ENCODE data around the gene YBEY. TPM values are rescaled to one million over a fixed set of nuclear protein-coding genes. Genes with fewer than 3 reads are reported as not detected.

Gene YBEY
- total and polyA plus RNA-seq, 2 of the 8 experiments (the other 6 are each of a cell fraction or from before 2014, with no cell fraction given) = 26.9 to 31.9 TPM

DNA sequence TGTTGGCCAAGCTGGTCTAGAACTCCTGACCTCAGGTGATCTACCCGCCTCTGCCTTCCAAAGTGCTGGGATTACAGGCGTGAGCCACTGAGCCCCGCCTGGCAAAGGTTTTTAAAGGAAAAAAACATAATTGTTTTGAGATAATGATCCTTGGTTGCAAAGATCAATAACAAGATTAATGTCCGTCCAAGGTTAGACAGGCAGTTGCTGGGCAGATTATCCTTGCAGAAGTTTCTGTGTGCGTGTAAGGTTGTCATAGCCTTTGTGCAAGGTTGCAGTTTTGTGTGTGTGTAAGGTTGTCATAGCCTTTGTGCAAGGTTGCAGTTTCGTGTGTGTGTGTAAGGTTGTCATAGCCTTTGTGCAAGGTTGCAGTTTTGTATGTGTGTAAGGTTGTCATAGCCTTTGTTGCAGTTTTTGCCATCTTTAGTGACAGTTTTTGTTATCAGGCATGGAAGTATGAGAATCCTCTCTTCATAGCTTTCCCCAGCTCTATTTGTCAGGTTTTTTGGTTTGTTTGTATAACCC, 3.6 kb downstream of the YBEY start:
- peaks cover 4% of the 10 kb centered on the region for H3K23me2 ChIP-seq (ENCODE audit: low read depth, low read length)
- WGBS, 2 experiments (ENCODE audit: extremely low coverage in 1 of 2, insufficient coverage in 1 of 2, insufficient read length in 1 of 2, insufficient replicate concordance in 2 of 2, low coverage in 1 of 2, low lambda C conversion rate in 2 of 2, missing lambda C conversion rate in 1 of 2) = 71% methylated on average over 6 of the region's 6 CpGs; no CpG with 5 or more reads in 1 of the 2 experiments
- TF ChIP-seq FOSL1 (IDR thresholded peaks at IDR 0.05; ENCODE audit: insufficient read depth, low read depth, low read length) (no peak), SUZ12 (IDR thresholded peaks at IDR 0.05; ENCODE audit: low read length) (no peak), KDM4A (IDR thresholded peaks at IDR 0.05; ENCODE audit: low read depth, low read length, severe bottlenecking) (no peak), POLR2A (IDR thresholded peaks at IDR 0.05; ENCODE audit: control extremely low read depth in 1 of 2, low read depth in 2 of 2, low read length in 2 of 2) (no peak), SP2 (IDR thresholded peaks at IDR 0.05; ENCODE audit: low read length) (no peak), PHF8 (conservative IDR thresholded peaks at IDR 0.05; ENCODE audit: low read depth, low read length) (no peak), NRF1 (IDR thresholded peaks at IDR 0.05; ENCODE audit: low read depth, low read length) (no peak), HDAC6 (IDR thresholded peaks at IDR 0.05; ENCODE audit: low read depth, low read length) (no peak), TAF7 (optimal IDR thresholded peaks at IDR 0.05; ENCODE audit: borderline replicate concordance, low read depth, low read length) (no peak), TAF1 (IDR thresholded peaks at IDR 0.05; ENCODE audit: low read depth, low read length) (no peak)
- TF ChIP-seq, protein P1, sequence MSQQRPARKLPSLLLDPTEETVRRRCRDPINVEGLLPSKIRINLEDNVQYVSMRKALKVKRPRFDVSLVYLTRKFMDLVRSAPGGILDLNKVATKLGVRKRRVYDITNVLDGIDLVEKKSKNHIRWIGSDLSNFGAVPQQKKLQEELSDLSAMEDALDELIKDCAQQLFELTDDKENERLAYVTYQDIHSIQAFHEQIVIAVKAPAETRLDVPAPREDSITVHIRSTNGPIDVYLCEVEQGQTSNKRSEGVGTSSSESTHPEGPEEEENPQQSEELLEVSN (IDR thresholded peaks at IDR 0.05) = no peak
- H3K4ac ChIP-seq (replicated peaks; ENCODE audit: insufficient read length, low read depth, low read length) = no peak overlapping the region
- POLR2A ChIA-PET (ENCODE audit: partially characterized antibody) = interaction anchor here (0.7 to 0.8 kb wide), 2 partner anchors 30 to 49 kb away, joined by 3 to 5 read pairs; no protein-coding TSS in a partner anchor
- no peak overlapping the region for H4K8ac ChIP-seq (ENCODE audit: extremely low read depth, insufficient read depth, low read length)
- H3K9ac ChIP-seq (replicated peaks in 1 of 4; ENCODE audit: extremely low read depth in 1 of 4, low read depth in 3 of 4, low read length in 3 of 4) = peak overlapping the region in 1 of 4 experiments; percentile 60; a peak in 2 of 7 replicates
- no peak overlapping the region for H3K4me3 ChIP-seq (ENCODE audit: extremely low read depth in 1 of 4, insufficient read depth in 2 of 4, low read depth in 3 of 4, low read length in 4 of 4)
- CTCF ChIA-PET (ENCODE audit: partially characterized antibody) = no interaction called here
- H2BK5ac ChIP-seq (ENCODE audit: low read depth, low read length) = no peak overlapping the region
- H2BK120ac ChIP-seq (replicated peaks; ENCODE audit: low read depth, low read length) = no peak overlapping the region
- H2AFZ ChIP-seq (ENCODE audit: low read length) = no peak overlapping the region
- H2BK15ac ChIP-seq (ENCODE audit: low read length) = no peak overlapping the region
- DNase-seq (ENCODE audit: low read depth in 1 of 2, low spot score in 2 of 2) = no peak
- 0 out of 2 replicates have a peak overlapping the region, but pooled peaks have one; percentile 2 for H2BK12ac ChIP-seq (ENCODE audit: low read depth, low read length)
- no peak overlapping the region for H4K91ac ChIP-seq (replicated peaks; ENCODE audit: insufficient read length, low read length)
- H3K79me2 ChIP-seq (ENCODE audit: control insufficient read depth in 1 of 2, insufficient read depth in 2 of 2, low read length in 2 of 2) = peaks cover 4 to 13% of the 10 kb centered on the region in 2 experiments; a peak in 3 of 4 replicates
- H3K4me1 ChIP-seq (replicated peaks in 1 of 4; ENCODE audit: control insufficient read depth in 3 of 4, insufficient read depth in 4 of 4, low read length in 3 of 4) = peaks cover 1 to 4% (median 3%) of the 10 kb centered on the region in 4 experiments; a peak in 5 of 7 replicates
- H3K36me3 ChIP-seq (ENCODE audit: control insufficient read depth in 2 of 4, insufficient read depth in 4 of 4, low read length in 3 of 4) = peaks cover 3 to 10% (median 7%) of the 10 kb centered on the region in 4 experiments; a peak in 6 of 8 replicates
- H3K27me3 ChIP-seq (replicated peaks in 1 of 4; ENCODE audit: control insufficient read depth in 3 of 4, extremely low read depth in 1 of 4, insufficient read depth in 3 of 4, low read length in 3 of 4) = no peaks in the 10 kb centered on the region
- H2AK5ac ChIP-seq (ENCODE audit: low read depth, low read length) = no peak overlapping the region
- H3K27ac ChIP-seq (ENCODE audit: low read depth, low read length) = no peak overlapping the region
- H3K4me2 ChIP-seq (ENCODE audit: insufficient read depth in 1 of 2, low read depth in 2 of 2, low read length in 2 of 2) = peak overlapping the region in 1 of 2 experiments; percentile 17; a peak in 1 of 4 replicates
- H3K18ac ChIP-seq (ENCODE audit: extremely low read depth, low read length) = no peak overlapping the region
- no peak overlapping the region for H4K5ac ChIP-seq (ENCODE audit: insufficient read length, low read depth, low read length)
- no peak overlapping the region for H3K23ac ChIP-seq (ENCODE audit: insufficient read length)
- H3K14ac ChIP-seq (ENCODE audit: insufficient read length) = no peak overlapping the region
- no peaks in the 10 kb centered on the region for H3K9me3 ChIP-seq (ENCODE audit: insufficient read depth in 2 of 2, low read depth in 1 of 2, low read length in 1 of 2)
- no peak overlapping the region for H3K56ac ChIP-seq (replicated peaks; ENCODE audit: insufficient read length, low read depth, low read length)
- peaks cover 5% of the 10 kb centered on the region for H3K79me1 ChIP-seq (ENCODE audit: low read depth, low read length)
- FAIRE-seq = no peak
- H2BK20ac ChIP-seq (ENCODE audit: low read length) = no peak overlapping the region
- peaks cover 0 to 9% of the 10 kb centered on the region in 2 experiments for H4K20me1 ChIP-seq (replicated peaks in 1 of 2; ENCODE audit: control insufficient read depth in 1 of 2, insufficient read depth in 2 of 2, low read length in 2 of 2)

Data from H1 (cell line).